IPS DF 4.7 (cell line): ENCODE results near the gene ZIC3.
"Not testable (repeated sequence)": the region's sequence is repeated elsewhere in the genome, so short reads cannot be mapped to it uniquely, and the experiment has no call there.

ENCODE experiments used
- DNase-seq: peaks from one replicate; pipeline ENCODE4 v3.0.0-alpha.2; 2013; ENCODE audit warnings: low spot score; ENCODE audit errors: extremely low read depth

Gene ZIC3

DNA sequence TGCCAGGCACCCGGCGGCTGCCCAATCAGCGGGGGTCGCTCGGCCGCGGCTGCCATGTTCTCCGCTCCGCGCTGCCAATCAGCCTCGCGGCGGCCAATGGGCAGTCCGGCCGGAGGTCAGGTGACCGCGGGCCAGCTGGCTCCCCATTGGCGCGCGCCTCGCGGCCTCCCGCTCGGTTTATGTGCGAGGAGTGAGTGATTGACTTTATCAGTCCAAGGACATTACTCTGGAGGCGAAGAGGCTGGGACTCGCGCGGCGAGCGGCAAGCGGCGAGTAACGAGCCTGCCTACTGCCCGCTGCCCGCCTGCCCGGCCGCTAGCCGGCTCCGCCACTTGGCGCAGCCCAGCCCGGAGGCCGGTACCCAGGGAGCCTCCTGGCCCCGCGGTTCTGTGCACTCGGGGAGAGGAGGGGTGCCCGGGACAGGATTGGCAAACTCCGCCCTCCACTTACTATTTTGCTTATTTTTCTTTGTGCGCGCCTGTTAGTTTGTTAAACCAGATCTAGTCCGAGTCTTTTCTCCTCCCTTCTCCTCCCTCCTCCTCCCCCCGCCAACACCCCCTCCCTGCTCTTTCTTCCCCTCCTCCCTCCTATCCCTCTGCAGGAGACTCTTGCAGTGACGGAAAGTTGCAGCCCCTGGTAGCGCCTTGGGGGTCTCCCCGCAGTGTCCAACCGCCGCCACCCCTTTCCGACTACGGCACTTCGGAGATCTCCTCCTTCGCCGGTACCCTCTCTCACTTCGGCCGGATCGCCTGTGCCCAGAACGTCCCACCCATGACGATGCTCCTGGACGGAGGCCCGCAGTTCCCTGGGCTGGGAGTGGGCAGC lies at the start of gene ZIC3:
TSS of gene ZIC3 (plus strand) at position 207 of the 825 bp plus-strand sequence. CDS start at position 772, 565 bp downstream.
- no peak for DNase-seq

DNA sequence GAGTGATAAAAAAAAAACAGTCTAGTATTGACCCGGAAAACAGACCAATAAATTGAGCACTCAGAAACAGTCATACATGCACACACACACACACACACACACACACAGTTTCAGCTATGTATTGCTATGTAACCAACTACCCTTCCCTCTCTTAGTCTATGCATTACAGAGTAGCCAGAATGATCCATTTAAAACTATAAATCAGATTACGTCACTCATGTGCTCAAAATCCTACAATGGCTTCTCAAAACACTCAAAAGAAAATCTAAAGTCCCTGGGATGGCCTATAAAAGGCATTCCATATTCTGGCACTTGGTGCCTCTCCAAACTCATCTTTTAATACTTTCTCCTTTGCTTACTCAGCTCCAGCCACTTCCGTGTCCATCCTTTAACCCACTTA lies 46.5 kb upstream of the ZIC3 start:
- DNase-seq, result no peak

DNA sequence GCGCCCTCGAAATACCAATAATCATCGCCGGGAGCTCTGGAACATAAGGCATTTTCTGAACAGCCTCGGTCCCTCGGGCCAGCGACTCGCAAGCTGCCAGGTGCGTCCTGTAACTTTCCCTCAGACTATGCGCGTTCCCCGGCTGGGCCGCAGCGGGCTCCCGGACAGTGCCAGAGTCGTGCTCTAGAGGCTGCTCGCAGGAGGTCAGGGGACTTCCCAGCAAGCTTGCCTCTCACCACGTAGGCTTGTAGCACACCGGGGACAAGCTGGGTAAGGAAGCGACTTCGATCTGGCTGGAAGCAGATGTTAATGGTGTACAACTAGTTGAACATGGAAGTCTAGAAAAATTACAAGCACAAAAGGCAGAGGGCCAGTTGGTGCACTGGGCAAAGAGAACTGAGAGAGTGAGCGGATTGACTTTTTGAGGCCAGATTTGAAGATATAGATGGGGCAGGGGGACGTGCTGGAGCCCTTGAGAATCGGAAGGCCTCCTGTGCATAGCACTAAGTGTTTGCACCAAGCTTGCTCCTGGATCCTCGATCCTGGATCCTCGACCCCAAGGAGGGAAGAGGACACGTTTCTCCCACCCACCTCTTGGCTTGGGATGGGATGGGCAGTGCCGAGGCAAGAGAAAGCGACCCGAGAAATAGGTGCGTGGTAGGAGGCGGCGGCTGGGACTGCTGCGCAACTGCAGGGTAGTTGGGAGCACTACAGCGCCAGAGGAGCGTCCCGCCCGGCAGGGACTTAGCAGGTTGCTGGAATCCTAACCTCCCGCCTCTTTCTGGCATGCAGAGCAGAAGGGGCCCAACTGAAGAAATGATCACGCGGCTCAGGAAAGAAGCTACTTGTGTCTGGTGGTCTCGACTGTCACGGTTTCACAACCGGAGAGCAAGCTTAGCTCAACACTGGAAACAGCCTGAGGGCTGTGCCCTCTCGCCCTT lies 19.9 kb upstream of the ZIC3 start:
- no peak for DNase-seq

DNA sequence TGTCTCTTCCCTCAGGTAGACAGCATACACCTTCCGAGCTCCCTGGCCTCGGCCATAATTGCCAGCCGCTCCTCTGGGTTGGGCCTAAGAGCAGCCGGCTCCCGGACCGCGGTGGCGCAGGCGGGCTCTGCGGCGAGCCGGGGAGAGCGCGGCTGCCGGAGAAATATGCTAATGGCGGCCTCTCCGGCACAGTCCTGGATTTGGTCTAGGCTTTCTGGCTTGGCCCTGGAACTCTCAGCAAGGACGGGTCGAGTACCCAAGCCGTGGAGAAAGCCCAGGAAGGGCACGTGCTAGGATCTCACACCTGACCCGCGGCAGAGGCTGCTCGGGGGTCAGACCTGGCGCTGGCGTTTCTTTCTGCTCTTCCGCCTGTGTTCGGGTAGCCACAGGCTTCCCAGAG lies 18.6 kb upstream of the ZIC3 start:
- no peak for DNase-seq

GRCh38 chrX:137548261-137548660 lies 17.7 kb upstream of the ZIC3 start:
- DNase-seq, result no peak

DNA sequence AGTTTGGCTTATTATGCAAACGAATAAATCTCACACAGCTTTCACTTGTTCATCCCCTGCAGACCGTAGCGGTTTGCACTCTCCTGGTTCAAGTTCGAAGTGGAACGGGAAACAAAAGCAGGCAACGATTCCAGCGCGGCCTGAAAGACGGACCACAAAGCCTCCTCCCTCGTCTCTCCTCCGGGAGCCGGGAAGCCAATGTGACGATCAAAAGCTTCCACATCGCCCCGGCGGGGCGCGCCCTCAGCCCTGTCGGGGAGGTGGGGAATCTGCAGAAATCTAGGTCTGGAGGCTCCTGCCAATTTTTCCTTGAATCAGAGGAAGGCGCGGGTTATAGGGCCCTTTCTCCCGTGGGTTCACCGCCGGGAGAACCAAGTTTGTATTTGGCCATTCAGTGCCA lies 16.9 kb upstream of the ZIC3 start:
- no peak for DNase-seq

GRCh38 chrX:137549851-137550664 lies 15.9 kb upstream of the ZIC3 start:
- no peak for DNase-seq

DNA sequence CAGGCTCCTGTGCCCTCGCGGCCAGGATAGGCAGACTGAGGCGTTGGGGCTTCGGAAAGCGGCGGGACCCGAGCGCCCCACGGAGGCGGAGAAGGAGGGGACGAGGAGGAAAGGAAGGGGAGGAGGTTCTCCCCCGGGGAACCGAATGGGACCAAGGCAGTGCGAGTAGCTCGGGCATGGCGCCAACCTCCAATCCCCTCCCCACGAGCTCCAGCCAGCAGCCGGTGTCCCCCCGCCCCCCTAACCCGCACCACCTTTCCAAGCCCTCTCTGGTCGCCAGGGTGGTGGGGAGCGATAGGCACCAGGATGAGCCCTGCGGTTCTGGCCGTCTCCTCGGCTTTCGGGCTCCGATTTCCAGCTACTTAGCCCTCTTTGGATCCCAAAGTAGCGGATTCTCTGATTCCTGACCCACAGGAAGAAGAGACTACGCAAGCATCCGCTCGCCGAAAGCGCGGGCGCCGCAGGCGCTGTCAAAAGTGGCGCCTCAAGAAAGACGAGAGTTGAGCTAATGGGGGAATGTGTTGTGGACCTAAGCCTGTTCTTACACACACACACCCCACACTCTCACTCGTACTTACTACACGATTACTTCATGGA lies 15.2 kb upstream of the ZIC3 start:
- DNase-seq, result no peak

DNA sequence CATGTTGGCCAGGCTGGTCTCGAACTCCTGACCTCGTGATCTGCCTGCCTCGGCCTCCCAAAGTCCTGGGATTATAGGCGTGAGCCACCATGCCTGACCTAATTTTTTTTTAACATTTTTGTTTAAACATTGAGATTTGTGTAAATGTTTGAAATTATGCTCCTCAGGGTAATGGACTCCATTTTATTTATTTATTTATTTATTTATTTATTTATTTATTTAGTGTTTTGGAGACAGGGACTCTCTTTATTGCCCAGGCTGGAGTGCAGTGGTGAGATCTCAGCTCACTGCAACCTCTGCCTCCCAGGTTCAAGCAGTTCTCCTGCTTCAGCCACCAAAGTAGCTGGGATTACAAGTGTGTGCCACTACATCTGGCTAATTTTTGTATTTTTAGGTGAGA lies 13.8 kb upstream of the ZIC3 start:
- not testable (repeated sequence) for DNase-seq

- no peak for DNase-seq
Measured at GRCh38 chrX:137562096-137562495, 3.8 kb upstream of the ZIC3 start.

DNA sequence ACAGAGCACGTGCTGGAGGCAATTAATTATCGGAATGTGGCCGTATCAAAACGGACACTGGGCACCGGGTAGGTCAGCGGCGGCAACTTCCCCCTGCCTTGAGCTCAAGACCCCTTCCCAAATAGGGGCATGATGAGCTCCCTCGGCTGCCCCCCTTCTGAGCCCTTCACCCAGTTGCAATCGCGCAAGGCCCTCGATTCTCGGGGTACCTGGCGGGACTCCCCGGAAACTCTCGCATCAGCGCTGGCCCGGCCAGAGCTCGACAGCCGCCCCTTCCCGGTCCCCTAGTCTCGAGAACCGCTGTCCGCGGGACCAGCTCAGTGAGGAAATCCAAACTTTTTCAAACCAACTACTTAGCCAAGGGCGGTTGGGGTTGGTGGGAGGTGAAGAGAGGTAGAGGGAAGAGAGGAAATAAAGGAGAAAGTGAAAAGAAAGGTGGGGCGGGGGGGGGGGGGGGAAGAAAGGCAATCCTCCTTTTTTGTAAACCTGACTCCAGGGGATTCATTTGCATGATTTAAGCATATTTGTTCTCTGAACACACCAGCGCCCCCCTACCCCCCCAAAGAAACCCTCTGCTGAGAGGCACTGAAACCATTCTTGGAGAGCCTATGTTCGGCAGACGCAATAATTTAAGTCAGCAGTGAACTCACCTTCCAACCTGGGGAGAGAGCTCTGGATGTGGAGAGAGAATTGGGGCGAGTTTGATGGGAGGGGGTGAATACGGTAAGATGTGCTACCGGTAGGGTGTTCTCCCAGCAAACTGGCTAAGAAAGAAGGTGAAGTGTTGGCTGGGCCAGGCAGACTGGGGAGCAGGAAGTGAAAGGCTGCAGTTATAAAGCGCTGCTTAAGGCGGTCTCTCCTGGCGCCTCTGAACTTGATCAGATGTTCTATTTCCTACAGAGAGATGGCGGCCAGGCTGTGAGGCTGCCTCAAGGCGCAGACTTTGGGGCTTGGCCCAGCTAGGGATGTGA lies 2.0 kb upstream of the ZIC3 start:
- DNase-seq, result no peak

GRCh38 chrX:137565318-137565904 lies 516 bp upstream of the ZIC3 start:
- DNase-seq, result no peak

DNA sequence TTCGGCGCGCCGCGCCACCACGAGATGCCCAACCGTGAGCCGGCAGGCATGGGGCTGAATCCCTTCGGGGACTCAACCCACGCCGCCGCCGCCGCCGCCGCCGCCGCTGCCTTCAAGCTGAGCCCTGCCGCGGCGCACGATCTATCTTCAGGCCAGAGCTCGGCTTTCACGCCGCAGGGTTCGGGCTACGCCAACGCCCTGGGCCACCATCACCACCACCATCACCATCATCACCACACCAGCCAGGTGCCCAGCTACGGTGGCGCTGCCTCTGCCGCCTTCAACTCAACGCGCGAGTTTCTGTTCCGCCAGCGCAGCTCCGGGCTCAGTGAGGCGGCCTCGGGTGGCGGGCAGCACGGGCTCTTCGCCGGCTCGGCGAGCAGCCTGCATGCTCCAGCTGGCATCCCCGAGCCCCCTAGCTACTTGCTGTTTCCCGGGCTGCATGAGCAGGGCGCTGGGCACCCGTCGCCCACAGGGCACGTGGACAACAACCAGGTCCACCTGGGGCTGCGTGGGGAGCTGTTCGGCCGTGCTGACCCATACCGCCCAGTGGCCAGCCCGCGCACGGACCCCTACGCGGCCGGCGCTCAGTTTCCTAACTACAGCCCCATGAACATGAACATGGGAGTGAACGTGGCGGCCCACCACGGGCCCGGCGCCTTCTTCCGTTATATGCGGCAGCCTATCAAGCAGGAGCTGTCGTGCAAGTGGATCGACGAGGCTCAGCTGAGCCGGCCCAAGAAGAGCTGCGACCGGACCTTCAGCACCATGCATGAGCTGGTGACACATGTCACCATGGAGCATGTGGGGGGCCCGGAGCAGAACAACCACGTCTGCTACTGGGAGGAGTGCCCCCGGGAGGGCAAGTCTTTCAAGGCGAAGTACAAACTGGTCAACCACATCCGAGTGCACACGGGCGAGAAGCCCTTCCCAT lies 1.1 kb downstream of the ZIC3 start:
- no peak for DNase-seq

GRCh38 chrX:137567682-137568232 lies 1.8 kb downstream of the ZIC3 start:
- no peak for DNase-seq

- no peak for DNase-seq
Measured at GRCh38 chrX:137568741-137569469, 3.0 kb downstream of the ZIC3 start.

DNA sequence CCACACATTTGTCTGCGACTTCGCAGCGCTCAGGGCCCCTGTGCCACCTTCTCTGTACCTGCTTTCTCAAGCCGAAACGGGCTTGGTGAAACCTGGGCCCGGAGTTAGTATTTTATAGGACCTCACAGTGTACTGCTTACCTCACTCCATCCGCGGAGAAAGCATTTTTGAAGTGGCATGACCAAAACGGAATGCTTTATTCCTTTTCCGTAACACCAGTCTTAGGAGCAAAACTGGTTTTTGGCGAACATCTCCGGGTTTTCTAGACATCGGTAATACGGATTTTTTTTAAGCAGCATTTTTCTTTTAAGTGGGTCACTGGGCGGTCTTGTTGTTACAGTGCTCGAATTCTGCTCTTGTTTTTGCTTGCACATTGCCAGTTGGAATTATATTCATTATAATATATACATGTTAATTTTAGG lies 3.6 kb downstream of the ZIC3 start:
- no peak for DNase-seq

GRCh38 chrX:137573324-137574101 lies 7.6 kb downstream of the ZIC3 start:
- no peak for DNase-seq
